H1 (cell line): Measurements from ENCODE around the gene FGF5. TPM values are rescaled to one million over a fixed set of nuclear protein-coding genes. Genes with fewer than 3 reads are reported as not detected.

Experiments used
- CHD1 ChIP-seq: IDR thresholded peaks from 2 replicates; pipeline ENCODE4 v1.6.1; 2012; ENCODE audit warnings: low read depth, low read length, improper control_type of control experiment
- RNF2 ChIP-seq: fragments of 200-900, 300-1000 bp; sonication (generic); IDR thresholded peaks from 2 replicates; pipeline ENCODE4 v1.7.1; 2016; ENCODE audit warnings: borderline replicate concordance, low read depth, mild to moderate bottlenecking, antibody characterized with exemption, low read length; ENCODE audit not compliant: poor library complexity, severe bottlenecking; ENCODE audit errors: missing control alignments
- RXRA ChIP-seq: IDR thresholded peaks from 2 replicates; pipeline ENCODE4 v1.6.1; 2011; ENCODE audit warnings: low read depth, mild to moderate bottlenecking, low read length, moderate library complexity; ENCODE audit not compliant: insufficient read depth
- polyA plus RNA-seq, 7 experiments: library from polyadenylated mRNA; depleted of rRNA in 3 of 7; stranded (reverse) in 5 of 7; unstranded in 2 of 7; fragments of >200 nt in 5 of 7; fragments of 200-250 nt in 2 of 7; gene quantifications; 1 replicate in 5 of 7; 2 replicates in 1 of 7; 4 replicates in 1 of 7; pipeline versions ENCODE4 v1.2.1 to v1.2.3, GENCODE V29; 2011 to 2013; ENCODE audit warnings: missing spikeins in 2 of 7, mixed read lengths in 2 of 7
- total RNA-seq: library from RNA; stranded (reverse); fragmentation: NEBNext Ultra II Directional; extraction: Animal tissue kit (Norgen Biotek cat#: 25700); gene quantifications from 2 replicates; pipeline ENCODE4 v1.2.1, GENCODE V29; 2021

The FGF5 gene
- total and polyA plus RNA-seq, 2 of the 8 experiments (the other 6 are each of a cell fraction or from before 2014, with no cell fraction given): not detected

DNA sequence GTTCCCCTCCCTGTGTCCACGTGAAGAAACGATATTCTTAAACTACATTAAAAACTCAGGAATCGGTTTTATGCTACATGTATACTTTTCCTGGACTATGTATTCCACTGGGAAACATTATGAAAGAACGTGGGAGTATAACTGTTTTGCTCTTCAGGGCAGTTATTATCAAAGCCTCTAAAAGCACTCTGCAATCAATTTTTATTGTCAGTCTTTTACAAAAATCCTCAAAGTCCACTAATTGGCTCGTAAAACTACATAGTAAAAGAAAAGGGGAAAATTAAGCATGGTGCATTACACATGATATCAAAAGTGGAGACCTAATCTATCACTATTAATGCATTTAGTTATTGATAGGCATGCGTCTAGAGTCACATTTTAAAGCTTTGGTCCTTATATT is 57.7 kb downstream of the FGF5 start (continued):
- TF ChIP-seq CHD1: no peak
- no peak for TF ChIP-seq RXRA
- TF ChIP-seq RNF2: no peak
- TF ChIP-seq, all 59 proteins: peak for 0
